GM12865 (cell line): ENCODE measurements around the gene STXBP6.

Source experiments
- DNase-seq: peaks from one replicate; pipeline ENCODE4 v3.0.0; 2010; ENCODE audit warnings: low read depth
- H3K4me3 ChIP-seq: 2 replicates; pipeline ENCODE4 v1.5.1; 2011; ENCODE audit warnings: mild to moderate bottlenecking, low read depth, low read length, control low read depth
- CTCF ChIP-seq: IDR thresholded peaks from 2 replicates; pipeline ENCODE4 v1.5.1; 2011; ENCODE audit warnings: low read length, control low read depth, low read depth, inconsistent platforms; ENCODE audit not compliant: insufficient read depth; ENCODE audit errors: missing control alignments

STXBP6 gene

GRCh38 chr14:24766434-24766833 is 283.5 kb downstream of the STXBP6 start:
- H3K4me3 ChIP-seq = no peak overlapping the region
- TF ChIP-seq CTCF = no peak
- no peak for DNase-seq

GRCh38 chr14:24761141-24761540 is 288.8 kb downstream of the STXBP6 start:
- no peak overlapping the region for H3K4me3 ChIP-seq
- DNase-seq = no peak
- no peak for TF ChIP-seq CTCF
